ENCODE results near the gene CDK3. TPM values are rescaled to one million over a fixed set of nuclear protein-coding genes. Genes with fewer than 3 reads are reported as not detected.
A peak's percentile ranks its signal among the peaks of the same experiment; 100 is the strongest.

CDK3 gene
- total and polyA plus RNA-seq, 9 of the 15 experiments (the other 6 are each of a cell fraction or from before 2014, with no cell fraction given): 0.55 to 8.2 (median 4.7) TPM

DNA sequence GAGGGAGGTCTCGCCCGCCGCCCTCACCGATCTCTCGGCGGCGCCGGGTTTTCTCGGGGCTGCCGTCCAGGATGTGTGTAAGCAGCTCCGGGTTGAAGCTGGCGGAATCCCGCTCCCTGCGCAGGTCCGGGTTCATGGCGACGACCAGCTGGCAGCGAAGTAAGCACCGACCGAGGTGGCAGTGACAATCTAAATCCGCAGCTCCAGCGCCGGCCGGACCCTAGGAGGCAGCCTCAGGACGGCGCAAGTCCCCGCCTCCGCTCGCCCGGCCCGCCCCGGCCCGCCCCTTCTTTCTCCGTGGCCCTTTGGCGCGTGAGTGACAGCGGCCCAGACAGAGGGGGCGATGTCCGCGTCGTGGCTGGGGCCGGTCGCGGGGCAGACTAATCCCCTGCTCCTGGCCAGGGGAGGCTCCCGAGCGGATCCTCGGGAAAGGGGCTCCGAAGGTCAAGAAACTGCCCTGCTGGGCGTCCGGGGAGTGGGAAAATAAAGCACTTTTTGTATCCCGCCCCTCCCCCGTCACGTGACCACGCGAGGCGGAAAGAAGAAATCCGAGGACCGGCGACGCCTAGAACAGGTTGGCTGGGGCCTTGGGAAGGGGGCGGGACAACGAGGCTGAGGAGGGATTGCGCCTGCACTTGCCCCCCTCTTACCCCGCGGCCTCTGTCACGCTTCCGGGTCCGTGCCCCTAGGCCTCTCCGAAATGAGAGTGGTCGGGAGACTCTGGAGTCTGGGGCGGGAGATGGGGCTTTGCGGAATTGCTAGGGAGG is 21.5 kb upstream of the CDK3 start, which contains the start of the genes ACOX1 and TEN1 (continued):
- TF ChIP-seq, protein P1, sequence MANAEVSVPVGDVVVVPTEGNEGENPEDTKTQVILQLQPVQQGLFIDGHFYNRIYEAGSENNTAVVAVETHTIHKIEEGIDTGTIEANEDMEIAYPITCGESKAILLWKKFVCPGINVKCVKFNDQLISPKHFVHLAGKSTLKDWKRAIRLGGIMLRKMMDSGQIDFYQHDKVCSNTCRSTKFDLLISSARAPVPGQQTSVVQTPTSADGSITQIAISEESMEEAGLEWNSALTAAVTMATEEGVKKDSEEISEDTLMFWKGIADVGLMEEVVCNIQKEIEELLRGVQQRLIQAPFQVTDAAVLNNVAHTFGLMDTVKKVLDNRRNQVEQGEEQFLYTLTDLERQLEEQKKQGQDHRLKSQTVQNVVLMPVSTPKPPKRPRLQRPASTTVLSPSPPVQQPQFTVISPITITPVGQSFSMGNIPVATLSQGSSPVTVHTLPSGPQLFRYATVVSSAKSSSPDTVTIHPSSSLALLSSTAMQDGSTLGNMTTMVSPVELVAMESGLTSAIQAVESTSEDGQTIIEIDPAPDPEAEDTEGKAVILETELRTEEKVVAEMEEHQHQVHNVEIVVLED (CRISPR knock-in tag; IDR thresholded peaks at IDR 0.05): peak; percentile 33
- TF ChIP-seq ZKSCAN1 (IDR thresholded peaks at IDR 0.05; ENCODE audit: low read depth, low read length) (no peak), ZBTB8A (IDR thresholded peaks at IDR 0.05; ENCODE audit: partially characterized antibody) (no peak), RBFOX2 (IDR thresholded peaks at IDR 0.05; ENCODE audit: low read depth, low read length) (peak; percentile 93), ZNF384 (IDR thresholded peaks at IDR 0.05; ENCODE audit: low read depth, low read length) (no peak), TCF7 (IDR thresholded peaks at IDR 0.05; ENCODE audit: borderline replicate concordance) (no peak), PTBP1 (IDR thresholded peaks at IDR 0.05; ENCODE audit: low read depth, low read length) (no peak), MEIS2 (IDR thresholded peaks at IDR 0.05; ENCODE audit: partially characterized antibody) (peak; percentile 80), LEF1 (IDR thresholded peaks at IDR 0.05) (peak; percentile 52; the same call in 1 of the 2 replicates), NR2C2 (CRISPR knock-in tag; IDR thresholded peaks at IDR 0.05) (0 out of 2 replicates have a peak, but pooled peaks have one; percentile 42), NR2C2 (tag; IDR thresholded peaks at IDR 0.05) (peak; percentile 82), HNRNPLL (IDR thresholded peaks at IDR 0.05; ENCODE audit: low read depth, low read length, poor library complexity, severe bottlenecking) (peak; percentile 65), TAF1 (IDR thresholded peaks at IDR 0.05; ENCODE audit: control insufficient read depth, extremely low read depth, insufficient read depth, low read length, severe bottlenecking) (peak; percentile 93), SMAD4 (CRISPR knock-in tag; conservative IDR thresholded peaks at IDR 0.05) (peak; percentile 88), FOXM1 (IDR thresholded peaks at IDR 0.05; ENCODE audit: low read depth) (no peak), FOXM1 (CRISPR knock-in tag; IDR thresholded peaks at IDR 0.05; ENCODE audit: low read depth) (no peak), TOE1 (IDR thresholded peaks at IDR 0.05; ENCODE audit: borderline replicate concordance) (peak; percentile 100), TOE1 (CRISPR knock-in tag; IDR thresholded peaks at IDR 0.05; ENCODE audit: borderline replicate concordance, low read depth) (0 out of 2 replicates have a peak, but pooled peaks have one; percentile 73), NELFE (IDR thresholded peaks at IDR 0.05; ENCODE audit: insufficient read depth, insufficient read length) (no peak), SRSF7 (optimal IDR thresholded peaks at IDR 0.05; ENCODE audit: low read depth, low read length) (no peak), ZNF282 (CRISPR knock-in tag; IDR thresholded peaks at IDR 0.05) (no peak)
- TF ChIP-seq, protein P2, sequence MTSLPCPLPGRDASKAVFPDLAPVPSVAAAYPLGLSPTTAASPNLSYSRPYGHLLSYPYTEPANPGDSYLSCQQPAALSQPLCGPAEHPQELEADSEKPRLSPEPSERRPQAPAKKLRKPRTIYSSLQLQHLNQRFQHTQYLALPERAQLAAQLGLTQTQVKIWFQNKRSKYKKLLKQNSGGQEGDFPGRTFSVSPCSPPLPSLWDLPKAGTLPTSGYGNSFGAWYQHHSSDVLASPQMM (CRISPR knock-in tag; IDR thresholded peaks at IDR 0.05): no peak
- TF ChIP-seq, protein P3, sequence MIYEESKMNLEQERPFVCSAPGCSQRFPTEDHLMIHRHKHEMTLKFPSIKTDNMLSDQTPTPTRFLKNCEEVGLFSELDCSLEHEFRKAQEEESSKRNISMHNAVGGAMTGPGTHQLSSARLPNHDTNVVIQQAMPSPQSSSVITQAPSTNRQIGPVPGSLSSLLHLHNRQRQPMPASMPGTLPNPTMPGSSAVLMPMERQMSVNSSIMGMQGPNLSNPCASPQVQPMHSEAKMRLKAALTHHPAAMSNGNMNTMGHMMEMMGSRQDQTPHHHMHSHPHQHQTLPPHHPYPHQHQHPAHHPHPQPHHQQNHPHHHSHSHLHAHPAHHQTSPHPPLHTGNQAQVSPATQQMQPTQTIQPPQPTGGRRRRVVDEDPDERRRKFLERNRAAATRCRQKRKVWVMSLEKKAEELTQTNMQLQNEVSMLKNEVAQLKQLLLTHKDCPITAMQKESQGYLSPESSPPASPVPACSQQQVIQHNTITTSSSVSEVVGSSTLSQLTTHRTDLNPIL (CRISPR knock-in tag; IDR thresholded peaks at IDR 0.05): no peak
- TF ChIP-seq, protein P4, sequence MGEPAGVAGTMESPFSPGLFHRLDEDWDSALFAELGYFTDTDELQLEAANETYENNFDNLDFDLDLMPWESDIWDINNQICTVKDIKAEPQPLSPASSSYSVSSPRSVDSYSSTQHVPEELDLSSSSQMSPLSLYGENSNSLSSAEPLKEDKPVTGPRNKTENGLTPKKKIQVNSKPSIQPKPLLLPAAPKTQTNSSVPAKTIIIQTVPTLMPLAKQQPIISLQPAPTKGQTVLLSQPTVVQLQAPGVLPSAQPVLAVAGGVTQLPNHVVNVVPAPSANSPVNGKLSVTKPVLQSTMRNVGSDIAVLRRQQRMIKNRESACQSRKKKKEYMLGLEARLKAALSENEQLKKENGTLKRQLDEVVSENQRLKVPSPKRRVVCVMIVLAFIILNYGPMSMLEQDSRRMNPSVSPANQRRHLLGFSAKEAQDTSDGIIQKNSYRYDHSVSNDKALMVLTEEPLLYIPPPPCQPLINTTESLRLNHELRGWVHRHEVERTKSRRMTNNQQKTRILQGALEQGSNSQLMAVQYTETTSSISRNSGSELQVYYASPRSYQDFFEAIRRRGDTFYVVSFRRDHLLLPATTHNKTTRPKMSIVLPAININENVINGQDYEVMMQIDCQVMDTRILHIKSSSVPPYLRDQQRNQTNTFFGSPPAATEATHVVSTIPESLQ (CRISPR knock-in tag; IDR thresholded peaks at IDR 0.05): 0 out of 2 replicates have a peak, but pooled peaks have one; percentile 70

All from K562 (cell line).